ENCODE data around the gene ADGRB2. TPM values are rescaled to one million over a fixed set of nuclear protein-coding genes. Genes with fewer than 3 reads are reported as not detected.

ADGRB2 gene
- total and polyA plus RNA-seq, 2 of the 4 experiments (the other 2 are of a cell fraction) = 2.2 to 11.9 TPM

GRCh38 chr1:31786366-31787060, 22.4 kb upstream of the ADGRB2 start:
- Histone ChIP-seq H2AK9ac (replicated peaks; ENCODE audit: low read depth, low read length, poor library complexity) (no peak overlapping the region), H4K20me1 (ENCODE audit: insufficient read depth, low read length) (peaks cover 11% of the 10 kb centered on the region), H3K4me1 (ENCODE audit: control insufficient read depth, insufficient read depth, low read length) (peaks cover 9% of the 10 kb centered on the region), H2AK5ac (ENCODE audit: low read depth, low read length) (no peak overlapping the region), H3K9me3 (ENCODE audit: control insufficient read depth, insufficient read depth, low read length) (no peaks in the 10 kb centered on the region), H3K18ac (ENCODE audit: low read depth, low read length) (no peak overlapping the region), H3K23ac (ENCODE audit: low read depth, low read length) (no peak overlapping the region), H2BK120ac (ENCODE audit: low read depth, low read length) (no peak overlapping the region), H3K27me3 (ENCODE audit: control insufficient read depth, insufficient read depth, low read length) (no peaks in the 10 kb centered on the region), H2BK15ac (ENCODE audit: low read depth, low read length) (no peak overlapping the region), H3K27ac (ENCODE audit: insufficient read depth, low read length) (no peak overlapping the region), H4K91ac (ENCODE audit: insufficient read depth, low read depth, low read length) (no peak overlapping the region), H2BK5ac (ENCODE audit: low read depth, low read length, poor library complexity, severe bottlenecking) (no peak overlapping the region), H4K8ac (ENCODE audit: low read depth in 2 of 2, low read length in 2 of 2) (no peak overlapping the region), H3K56ac (ENCODE audit: extremely low read depth, insufficient read depth, low read length) (no peak overlapping the region), H2BK20ac (ENCODE audit: low read depth, low read length) (no peak overlapping the region), H2AFZ (replicated peaks; ENCODE audit: low read length, poor library complexity) (no peak overlapping the region), H3K4me3 (ENCODE audit: insufficient read depth, low read depth, low read length) (no peak overlapping the region), H3K9ac (ENCODE audit: low read depth, low read length) (no peak overlapping the region), H4K5ac (ENCODE audit: low read depth, low read length) (no peak overlapping the region), H3K79me1 (ENCODE audit: low read depth in 1 of 2, low read length in 2 of 2) (peaks cover 0 to 13% of the 10 kb centered on the region in 2 experiments; a peak in 2 of 4 replicates), H3K14ac (replicated peaks; ENCODE audit: low read depth, low read length) (no peak overlapping the region), H3K9me1 (ENCODE audit: insufficient read depth, low read length) (peaks cover 7% of the 10 kb centered on the region), H3K36me3 (ENCODE audit: control insufficient read depth, insufficient read depth, low read length) (no peaks in the 10 kb centered on the region), H3K4ac (ENCODE audit: low read depth, low read length) (no peak overlapping the region), H3K4me2 (ENCODE audit: low read depth, low read length) (no peak overlapping the region)
- intact Hi-C loops (cut with micrococcal nuclease) (no loop called here), dilution Hi-C loops (cut with HindIII; ENCODE audit: low sequenced_read_pairs, unreplicated experiment) (no loop called here), in situ Hi-C loops (cut with MboI; ENCODE audit: low sequenced_read_pairs) (loop anchor here (5.0 kb wide), 1 partner anchor 124 kb away; no protein-coding TSS in a partner anchor)
- no peak for ATAC-seq (ENCODE audit: low read depth)
- no peak for DNase-seq
- BruUV-seq (replicated peaks) = no TSS peak
- 87% methylated on average over 13 of the region's 16 CpGs; no CpG with 5 or more reads in 1 of the 2 experiments for WGBS, 2 experiments (ENCODE audit: extremely low coverage in 2 of 2, insufficient read length in 1 of 2)
- ChIA-PET POLR2A (ENCODE audit: unreplicated experiment) (no interaction called here), CTCF (interaction anchor here (0.5 kb wide), 1 partner anchor 230 kb away, joined by 3 read pairs; no protein-coding TSS in a partner anchor)
- TF ChIP-seq BHLHE40 (IDR thresholded peaks at IDR 0.05; ENCODE audit: low read depth, low read length) (no peak), CTCF (conservative IDR thresholded peaks at IDR 0.05; ENCODE audit: low read depth, low read length) (no peak), MAZ (IDR thresholded peaks at IDR 0.05; ENCODE audit: borderline replicate concordance, low read depth, low read length) (no peak), POLR2A (IDR thresholded peaks at IDR 0.05; ENCODE audit: low read depth, low read length) (no peak), FOS (IDR thresholded peaks at IDR 0.05; ENCODE audit: low read depth, low read length) (no peak), CEBPB (IDR thresholded peaks at IDR 0.05; ENCODE audit: low read depth, low read length) (no peak), RFX5 (IDR thresholded peaks at IDR 0.05; ENCODE audit: low read depth, low read length) (no peak), CHD1 (IDR thresholded peaks at IDR 0.05; ENCODE audit: low read depth, low read length) (no peak), MXI1 (IDR thresholded peaks at IDR 0.05; ENCODE audit: borderline replicate concordance, low read depth, low read length) (no peak), USF2 (IDR thresholded peaks at IDR 0.05; ENCODE audit: low read depth, low read length) (no peak), SMC3 (IDR thresholded peaks at IDR 0.05; ENCODE audit: low read depth, low read length) (no peak), ELK1 (IDR thresholded peaks at IDR 0.05; ENCODE audit: borderline replicate concordance, low read depth, low read length) (no peak), RCOR1 (IDR thresholded peaks at IDR 0.05; ENCODE audit: insufficient replicate concordance, low read length) (no peak), RAD21 (IDR thresholded peaks at IDR 0.05; ENCODE audit: low read length) (no peak), NFE2L2 (IDR thresholded peaks at IDR 0.05; ENCODE audit: low read depth, low read length) (no peak), MAFK (IDR thresholded peaks at IDR 0.05; ENCODE audit: low read depth, low read length) (no peak)

Measured in IMR-90 (cell line).